NOMO-1 (cell line): ENCODE results near the gene TRAF3.
A peak's percentile ranks its signal among the peaks of the same experiment; 100 is the strongest.

Experiments used
- DNase-seq, 2 experiments: peaks; one replicate each; lab custom pipeline; 2025; ENCODE audit not compliant: unreplicated experiment in 2 of 2; lab: John Stamatoyannopoulos, UW

TRAF3 gene

DNA sequence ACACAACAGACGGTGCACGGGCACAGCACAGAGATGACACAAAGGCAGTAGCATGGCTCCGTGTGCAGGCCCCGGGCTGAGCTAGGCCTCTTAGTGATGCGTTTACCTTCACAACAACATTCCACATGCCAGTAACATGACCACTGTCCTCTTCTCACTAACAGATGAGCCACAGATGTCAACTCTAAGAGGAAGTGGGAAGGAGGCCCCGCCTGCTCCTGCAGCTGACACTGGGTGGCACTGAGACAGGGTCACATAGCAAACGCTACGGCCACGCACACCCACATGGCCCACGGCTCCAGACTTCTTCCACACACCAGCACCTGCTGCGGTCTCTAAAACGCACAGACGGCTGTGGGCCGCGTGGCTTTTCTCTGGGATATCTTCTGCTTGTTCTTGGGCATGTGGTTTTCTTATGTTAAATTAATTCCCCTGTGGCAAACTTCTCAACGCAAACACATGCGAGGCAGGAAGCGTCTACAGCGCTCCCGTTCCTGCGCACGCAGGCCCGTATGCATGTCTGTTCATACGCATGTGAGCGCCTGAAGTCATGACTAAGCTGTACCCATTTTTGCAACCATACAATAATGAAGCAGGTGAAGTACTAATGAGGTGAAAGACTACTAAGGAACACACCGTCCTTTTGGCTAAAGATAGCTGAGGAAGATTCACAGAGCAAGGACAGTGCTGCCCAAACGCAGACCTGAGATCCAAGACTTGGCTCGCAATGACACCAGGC lies 172.0 kb downstream of the TRAF3 start:
- DNase-seq = peak; percentile 35 to 83

DNA sequence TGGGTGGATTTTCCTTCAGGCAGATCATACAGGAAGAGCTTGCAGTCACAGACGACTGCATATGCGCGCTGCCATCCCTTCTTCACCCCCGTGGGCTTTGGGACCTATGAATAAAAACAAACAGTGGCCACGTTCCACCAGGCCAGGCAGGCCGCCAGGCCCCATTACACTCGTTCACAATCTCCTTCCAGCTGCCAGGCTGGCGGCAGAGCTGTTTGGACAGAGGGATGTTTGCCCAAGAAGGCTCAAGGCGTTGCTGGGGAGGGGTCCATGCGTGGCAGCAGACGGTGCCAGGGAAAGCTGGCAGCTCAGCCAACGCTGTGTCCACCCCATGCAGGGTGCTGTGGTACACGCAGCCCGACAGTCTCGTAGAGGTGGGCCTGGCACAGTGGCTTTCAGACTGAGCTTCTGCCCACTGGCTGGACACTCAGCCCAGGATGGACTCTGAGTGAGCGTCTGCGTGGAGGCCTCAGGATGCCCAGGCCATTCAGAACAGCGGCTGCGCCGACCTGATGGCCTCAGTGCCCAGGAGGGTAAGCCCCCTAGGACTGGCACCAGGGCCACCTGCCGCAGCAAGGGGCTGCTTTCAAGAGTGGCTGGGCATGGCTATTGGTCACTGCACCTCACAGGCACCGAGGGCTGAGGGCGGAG lies 172.7 kb downstream of the TRAF3 start:
- no peak for DNase-seq

DNA sequence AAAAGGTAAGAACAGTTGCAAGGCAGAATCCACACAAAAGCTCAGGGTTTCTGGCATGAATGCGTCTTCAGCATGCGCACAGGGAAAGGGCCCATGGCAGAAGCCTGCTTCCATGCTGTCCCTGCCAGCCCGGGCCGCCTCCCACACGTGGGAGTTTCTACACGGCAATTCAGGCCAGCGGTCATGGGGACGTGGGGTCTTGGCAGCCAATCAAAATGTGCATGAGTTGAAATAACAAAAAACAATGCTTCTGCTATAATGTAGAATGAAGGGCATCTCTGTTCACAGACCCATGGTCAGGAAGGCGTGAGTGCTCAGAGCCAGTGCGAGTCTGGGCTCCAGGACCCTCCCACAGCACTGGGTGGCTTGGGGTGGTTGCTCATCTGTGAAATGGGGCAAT lies 173.8 kb downstream of the TRAF3 start:
- DNase-seq = no peak

DNA sequence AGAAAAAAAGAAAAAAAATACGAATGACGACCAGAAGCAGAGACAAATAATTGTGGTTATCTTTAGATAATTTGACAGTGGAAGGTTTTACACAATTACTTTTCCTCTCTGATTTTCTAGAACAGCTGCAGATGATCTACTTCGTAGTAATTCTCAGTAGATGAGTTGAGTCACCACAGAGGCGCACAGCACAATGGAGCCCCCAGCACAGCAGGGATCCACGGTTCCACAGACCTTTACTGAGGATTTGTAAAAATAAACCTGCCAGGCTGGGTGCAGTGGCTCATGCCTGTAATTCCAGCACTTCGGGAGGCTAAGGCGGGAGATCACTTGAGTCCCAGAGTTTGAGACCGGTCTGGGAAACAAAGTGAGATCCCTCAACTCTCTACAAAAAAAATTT lies 174.6 kb downstream of the TRAF3 start:
- DNase-seq = no peak

DNA sequence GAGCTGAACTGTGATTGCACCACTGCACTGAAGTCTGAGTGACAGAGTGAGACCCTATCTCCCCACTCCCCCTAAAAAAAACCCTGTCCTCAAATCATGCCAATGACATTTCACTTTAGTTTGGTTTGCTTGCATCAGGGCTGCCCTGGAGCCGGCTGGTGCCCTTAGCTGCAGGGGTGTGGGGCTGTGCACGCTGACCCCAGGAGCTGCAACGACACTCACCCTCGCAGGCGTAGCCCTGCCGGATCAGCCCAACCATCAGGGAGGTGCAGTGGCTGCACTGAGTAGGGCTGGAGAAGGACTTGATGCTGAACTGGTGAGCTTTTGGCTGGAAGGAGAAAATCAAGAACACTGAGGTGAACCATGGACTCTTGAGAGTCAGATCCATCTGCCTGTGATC lies 175.0 kb downstream of the TRAF3 start:
- no peak for DNase-seq

DNA sequence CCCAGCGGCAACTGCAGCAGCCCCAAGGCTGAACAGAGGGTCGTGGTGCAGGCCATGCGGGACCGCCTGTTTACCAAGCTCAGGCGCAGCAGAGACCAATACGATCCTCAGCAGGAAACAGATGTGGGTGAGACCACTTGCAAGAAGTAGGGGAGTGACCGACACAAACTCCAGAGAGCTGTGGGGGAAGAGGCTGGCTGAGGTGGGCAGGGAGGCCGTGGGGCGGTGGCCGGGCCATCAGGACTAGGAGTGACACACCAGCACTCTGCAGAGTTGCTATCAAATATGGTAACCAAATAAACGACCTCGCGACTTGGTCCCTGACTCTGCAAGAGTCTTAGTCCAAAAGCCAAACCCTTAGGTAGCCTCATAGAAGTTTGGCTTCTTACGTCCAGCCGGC lies 175.9 kb downstream of the TRAF3 start:
- no peak for DNase-seq

DNA sequence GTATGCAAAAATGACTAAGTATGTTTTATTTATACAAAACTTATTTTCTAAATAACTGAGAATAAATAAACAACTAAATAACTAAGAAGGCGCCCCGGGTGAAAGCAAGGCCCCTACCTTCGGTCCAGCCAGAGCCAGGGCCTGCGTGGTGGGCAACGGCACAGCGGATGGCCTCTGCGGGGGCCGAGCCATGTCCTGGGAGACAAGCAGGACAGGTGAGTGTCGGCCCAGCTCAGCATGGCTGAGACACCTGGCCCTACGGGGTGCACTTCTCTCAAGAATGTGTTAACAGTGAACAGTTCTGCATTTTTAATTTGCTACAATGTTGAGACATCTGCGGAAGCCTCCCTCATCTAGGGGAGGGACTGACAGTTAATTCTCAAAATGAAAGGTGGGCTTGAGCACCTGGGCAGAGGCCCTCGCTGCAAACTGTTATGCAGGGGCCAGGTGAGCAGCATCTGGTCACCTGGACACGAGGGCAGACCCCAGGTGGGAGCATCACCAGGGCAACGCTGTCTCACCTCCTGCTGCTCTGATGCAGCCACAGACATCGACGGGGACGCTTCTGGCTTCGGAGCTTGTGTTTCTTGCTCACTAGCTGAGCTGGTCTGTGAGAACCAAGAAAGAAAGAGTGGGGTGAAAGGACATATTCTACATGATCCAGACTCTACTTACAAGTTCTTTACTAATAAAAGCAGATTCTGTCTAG lies 177.0 kb downstream of the TRAF3 start:
- DNase-seq = no peak

DNA sequence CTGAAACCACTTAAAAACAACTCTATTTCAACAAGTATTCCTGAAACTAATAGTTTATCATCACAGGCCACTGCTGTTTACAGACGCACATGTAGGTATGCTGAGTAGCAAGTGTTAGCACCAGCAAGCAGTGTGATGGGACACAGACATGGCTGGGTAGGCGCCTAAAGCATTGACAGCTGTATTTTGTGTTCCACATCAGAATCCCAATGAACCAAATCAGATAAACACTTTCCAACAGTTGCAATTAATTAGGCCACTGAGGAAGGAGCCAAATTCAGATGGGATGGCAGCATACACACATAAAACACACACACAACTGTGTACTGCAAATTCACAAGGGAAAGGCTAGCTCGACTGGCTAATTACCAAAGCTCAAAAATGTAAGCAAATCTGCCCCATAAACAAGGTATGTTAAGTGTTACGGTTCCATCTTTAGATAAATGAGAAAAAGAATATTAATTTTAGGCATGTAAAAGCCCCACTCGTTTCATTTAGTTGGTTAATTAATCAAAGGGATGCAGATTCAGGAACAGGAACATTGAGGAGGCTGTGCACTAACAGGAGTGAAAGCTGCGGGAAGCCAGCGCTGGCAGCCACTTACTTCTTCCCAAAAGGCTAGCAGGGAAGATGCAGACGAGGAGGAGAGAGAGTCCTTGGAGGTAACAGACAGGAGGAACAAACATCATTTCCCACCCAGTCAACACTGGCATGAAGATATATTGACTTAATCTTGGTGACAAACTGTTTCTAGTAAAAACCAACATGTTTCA lies 178.6 kb downstream of the TRAF3 start:
- DNase-seq = no peak

DNA sequence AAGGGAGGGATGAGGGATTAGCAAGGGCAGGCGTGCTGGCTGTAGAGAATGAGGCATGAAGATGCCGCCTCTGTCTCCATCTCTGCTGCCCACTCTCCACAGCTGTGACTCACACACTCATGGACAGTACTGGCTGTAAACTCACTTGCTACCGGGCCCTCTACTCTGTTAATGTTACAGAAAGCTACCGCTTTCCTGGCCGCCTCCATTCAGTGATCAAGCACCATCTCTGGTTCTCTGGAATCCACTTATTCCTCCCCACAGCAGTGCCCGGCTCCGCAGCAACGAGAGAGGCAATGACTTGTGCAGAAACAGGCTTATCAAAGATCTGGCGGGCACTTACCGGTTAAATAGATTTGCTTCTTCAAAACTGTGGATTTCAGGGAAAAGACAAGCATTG lies 180.0 kb downstream of the TRAF3 start:
- no peak for DNase-seq

DNA sequence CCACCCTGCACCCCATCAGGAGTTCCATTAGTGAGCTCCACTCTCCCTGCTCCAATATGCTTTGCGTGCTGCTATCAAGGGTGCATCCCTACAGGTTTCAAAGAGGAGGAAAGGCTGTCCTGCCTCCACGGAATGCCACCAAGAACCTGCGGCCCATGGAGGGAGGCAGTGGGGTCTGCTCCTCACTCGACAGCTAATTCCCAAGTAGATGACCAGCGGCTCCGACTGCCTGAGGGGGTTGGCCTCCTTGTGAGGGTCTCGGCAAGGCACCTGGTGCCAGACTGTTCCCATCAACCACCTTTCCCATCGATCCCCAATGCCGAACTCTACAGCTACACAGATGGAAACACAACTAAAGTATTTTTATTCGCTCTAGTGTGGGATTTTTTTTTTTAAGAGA lies 181.2 kb downstream of the TRAF3 start:
- DNase-seq = no peak
